Upper lobe of left lung (tissue), 4 donors: ENCODE results near the gene SMAD6.

Experiments
- POLR2A ChIP-seq, 4 donors: fragments of 450-650 bp; IDR thresholded peaks; one replicate each; pipeline ENCODE4 v1.5.1; 2016 to 2017; ENCODE audit warnings: antibody characterized with exemption in 4 of 4, mild to moderate bottlenecking in 2 of 4
- POLR2AphosphoS5 ChIP-seq, 2 donors: sonication (generic); formaldehyde crosslinking; IDR thresholded peaks; one replicate each; pipeline ENCODE4 v1.5.1; 2017; ENCODE audit warnings: antibody characterized with exemption in 2 of 2
- TF ChIP-seq, protein P1 (sequence below), 6 experiments: fragments of 450-650 bp in 4 of 6; fragments of 200-600 bp in 2 of 6; sonication (generic) in 2 of 6; IDR thresholded peaks; one replicate each; pipeline ENCODE4 v1.5.1; 2016 to 2019; ENCODE audit warnings: antibody characterized with exemption in 6 of 6

DNA sequence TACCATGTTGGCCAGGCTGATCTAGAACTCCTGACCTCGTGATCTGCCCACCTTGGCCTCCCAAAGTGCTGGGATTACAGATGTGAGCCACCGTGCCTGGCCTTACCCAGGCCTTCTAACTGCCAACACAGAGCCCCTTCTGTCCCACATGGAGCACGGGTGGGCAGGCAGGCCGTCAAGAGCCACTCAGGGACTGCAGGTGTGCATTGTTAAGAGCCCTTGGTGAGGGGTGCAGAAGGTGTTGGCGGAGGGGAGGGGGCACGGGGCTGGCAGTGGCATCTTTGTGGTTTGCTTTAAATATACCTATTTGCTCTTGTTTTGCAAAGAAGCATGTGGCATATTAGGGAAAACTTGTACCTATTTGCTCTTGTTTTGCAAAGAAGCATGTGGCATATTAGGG lies 37.3 kb downstream of the SMAD6 start:
- TF ChIP-seq, protein P1, sequence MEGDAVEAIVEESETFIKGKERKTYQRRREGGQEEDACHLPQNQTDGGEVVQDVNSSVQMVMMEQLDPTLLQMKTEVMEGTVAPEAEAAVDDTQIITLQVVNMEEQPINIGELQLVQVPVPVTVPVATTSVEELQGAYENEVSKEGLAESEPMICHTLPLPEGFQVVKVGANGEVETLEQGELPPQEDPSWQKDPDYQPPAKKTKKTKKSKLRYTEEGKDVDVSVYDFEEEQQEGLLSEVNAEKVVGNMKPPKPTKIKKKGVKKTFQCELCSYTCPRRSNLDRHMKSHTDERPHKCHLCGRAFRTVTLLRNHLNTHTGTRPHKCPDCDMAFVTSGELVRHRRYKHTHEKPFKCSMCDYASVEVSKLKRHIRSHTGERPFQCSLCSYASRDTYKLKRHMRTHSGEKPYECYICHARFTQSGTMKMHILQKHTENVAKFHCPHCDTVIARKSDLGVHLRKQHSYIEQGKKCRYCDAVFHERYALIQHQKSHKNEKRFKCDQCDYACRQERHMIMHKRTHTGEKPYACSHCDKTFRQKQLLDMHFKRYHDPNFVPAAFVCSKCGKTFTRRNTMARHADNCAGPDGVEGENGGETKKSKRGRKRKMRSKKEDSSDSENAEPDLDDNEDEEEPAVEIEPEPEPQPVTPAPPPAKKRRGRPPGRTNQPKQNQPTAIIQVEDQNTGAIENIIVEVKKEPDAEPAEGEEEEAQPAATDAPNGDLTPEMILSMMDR (IDR thresholded peaks at IDR 0.05), result no peak
- no peak for TF ChIP-seq POLR2A (IDR thresholded peaks at IDR 0.05)
- no peak for TF ChIP-seq POLR2AphosphoS5 (IDR thresholded peaks at IDR 0.05)
